ENCODE data around the gene GLIPR2. TPM values are rescaled to one million over a fixed set of nuclear protein-coding genes. Genes with fewer than 3 reads are reported as not detected.
A peak's percentile ranks its signal among the peaks of the same experiment; 100 is the strongest.
"Not testable (repeated sequence)": the region's sequence is repeated elsewhere in the genome, so short reads cannot be mapped to it uniquely, and the experiment has no call there.

Gene GLIPR2
- total RNA-seq = 38.2 and 46.9 TPM in 2 replicates

- no peak for DNase-seq (ENCODE audit: extremely low read depth, low read depth, low spot score)
Measured at GRCh38 chr9:36136272-36136893, at the start of gene GLIPR2. GLIPR2 (plus strand) TSS chr9:36136733; CDS start chr9:36136779, 46 bp downstream.

- DNase-seq (ENCODE audit: extremely low read depth, low read depth, low spot score) = not testable (repeated sequence)
Measured at GRCh38 chr9:36087054-36087453, 49.5 kb upstream of the GLIPR2 start.

GRCh38 chr9:36088020-36088419 lies 48.5 kb upstream of the GLIPR2 start:
- DNase-seq (ENCODE audit: extremely low read depth, low read depth, low spot score) = no peak

- peak; percentile 61 for DNase-seq (ENCODE audit: extremely low read depth, low read depth, low spot score)
Measured at GRCh38 chr9:36091026-36091953, 45.2 kb upstream of the GLIPR2 start.

- no peak for DNase-seq (ENCODE audit: extremely low read depth, low read depth, low spot score)
Measured at GRCh38 chr9:36092014-36092413, 44.5 kb upstream of the GLIPR2 start.

GRCh38 chr9:36092509-36093215 lies 43.9 kb upstream of the GLIPR2 start:
- no peak for DNase-seq (ENCODE audit: extremely low read depth, low read depth, low spot score)

- DNase-seq (ENCODE audit: extremely low read depth, low read depth, low spot score) = no peak
Measured at GRCh38 chr9:36093384-36093783, 43.1 kb upstream of the GLIPR2 start.

- no peak for DNase-seq (ENCODE audit: extremely low read depth, low read depth, low spot score)
Measured at GRCh38 chr9:36099718-36100117, 36.8 kb upstream of the GLIPR2 start.

- DNase-seq (ENCODE audit: extremely low read depth, low read depth, low spot score) = no peak
Measured at GRCh38 chr9:36100532-36100931, 36.0 kb upstream of the GLIPR2 start.

GRCh38 chr9:36101916-36102741 lies 34.4 kb upstream of the GLIPR2 start:
- DNase-seq (ENCODE audit: extremely low read depth, low read depth, low spot score) = peak; percentile 33

GRCh38 chr9:36102742-36103495 lies 33.6 kb upstream of the GLIPR2 start:
- DNase-seq (ENCODE audit: extremely low read depth, low read depth, low spot score) = peak; percentile 63

GRCh38 chr9:36109071-36109470 lies 27.5 kb upstream of the GLIPR2 start:
- no peak for DNase-seq (ENCODE audit: extremely low read depth, low read depth, low spot score)

- no peak for DNase-seq (ENCODE audit: extremely low read depth, low read depth, low spot score)
Measured at GRCh38 chr9:36110434-36110833, 26.1 kb upstream of the GLIPR2 start.

GRCh38 chr9:36112516-36112915 lies 24.0 kb upstream of the GLIPR2 start:
- no peak for DNase-seq (ENCODE audit: extremely low read depth, low read depth, low spot score)

GRCh38 chr9:36113999-36114398 lies 22.5 kb upstream of the GLIPR2 start:
- DNase-seq (ENCODE audit: extremely low read depth, low read depth, low spot score) = no peak

GRCh38 chr9:36116593-36116992 lies 19.9 kb upstream of the GLIPR2 start:
- no peak for DNase-seq (ENCODE audit: extremely low read depth, low read depth, low spot score)

GRCh38 chr9:36118201-36118600 lies 18.3 kb upstream of the GLIPR2 start:
- no peak for DNase-seq (ENCODE audit: extremely low read depth, low read depth, low spot score)

- DNase-seq (ENCODE audit: extremely low read depth, low read depth, low spot score) = no peak
Measured at GRCh38 chr9:36118706-36119105, 17.8 kb upstream of the GLIPR2 start.

- no peak for DNase-seq (ENCODE audit: extremely low read depth, low read depth, low spot score)
Measured at GRCh38 chr9:36119476-36119875, 17.1 kb upstream of the GLIPR2 start.

- DNase-seq (ENCODE audit: extremely low read depth, low read depth, low spot score) = no peak
Measured at GRCh38 chr9:36120705-36121104, 15.8 kb upstream of the GLIPR2 start.
